Measurements from ENCODE around the gene IFITM5. TPM values are rescaled to one million over a fixed set of nuclear protein-coding genes. Genes with fewer than 3 reads are reported as not detected.

IFITM5 gene
- total RNA-seq, 2 experiments from 2014 or later, result not detected

GRCh38 chr11:299951-300735 lies 817 bp upstream of the IFITM5 start:
- Mint-ChIP-seq H3K27me3 (ENCODE audit: low read depth) (peaks cover 9% of the 10 kb centered on the region), H3K36me3 (ENCODE audit: low read depth) (peaks cover 21% of the 10 kb centered on the region), H3K27ac (peak overlapping the region; percentile 46), H3K4me1 (ENCODE audit: low read depth) (peaks cover 76% of the 10 kb centered on the region), H3K9me3 (ENCODE audit: insufficient read depth) (no peaks in the 10 kb centered on the region), H3K4me3 (no peak overlapping the region)
- DNase-seq (no peak), ATAC-seq (no peak)
- POLR2A ChIA-PET, result interaction anchor here (0.6 to 5.7 kb wide), 7 partner anchors 9 to 56 kb away, joined by 3 to 54 read pairs (median 7); partner anchors contain the start of gene PGGHG
- CTCF ChIA-PET, result interaction anchor here (1.3 to 3.2 kb wide), 2 partner anchors 50 to 149 kb away, joined by 3 to 17 read pairs; no protein-coding TSS in a partner anchor

GRCh38 chr11:298406-299065 lies 790 bp downstream of the IFITM5 start:
- peak overlapping the region; percentile 30 for H3K4me3 Mint-ChIP-seq
- H3K36me3 Mint-ChIP-seq (ENCODE audit: low read depth), result peaks cover 37% of the 10 kb centered on the region

GRCh38 chr11:297586-298405 lies 1.5 kb downstream of the IFITM5 start:
- peaks cover 83% of the 10 kb centered on the region for H3K4me1 Mint-ChIP-seq (ENCODE audit: low read depth)
- H3K36me3 Mint-ChIP-seq (ENCODE audit: low read depth), result peaks cover 43% of the 10 kb centered on the region
- ATAC-seq (peak; percentile 64), DNase-seq (peak; percentile 93)
- H3K4me3 Mint-ChIP-seq, result peak overlapping the region; percentile 30
- H3K27ac Mint-ChIP-seq, result peak overlapping the region; percentile 85
- no peaks in the 10 kb centered on the region for H3K9me3 Mint-ChIP-seq (ENCODE audit: insufficient read depth)
- H3K27me3 Mint-ChIP-seq (ENCODE audit: low read depth), result peaks cover 9% of the 10 kb centered on the region
- POLR2A ChIA-PET, result interaction anchor here (1.2 to 5.7 kb wide), 6 partner anchors 8 to 47 kb away, joined by 4 to 54 read pairs (median 8); partner anchors contain the start of genes IFITM2 and PGGHG
- CTCF ChIA-PET, result interaction anchor here (1.3 kb wide), 1 partner anchor 67 kb away, joined by 3 read pairs; no protein-coding TSS in a partner anchor

More at GRCh38 chr11:298406-299065, 790 bp downstream of the IFITM5 start:
- H3K27me3 Mint-ChIP-seq (ENCODE audit: low read depth), result peaks cover 9% of the 10 kb centered on the region
- H3K4me1 Mint-ChIP-seq (ENCODE audit: low read depth), result peaks cover 82% of the 10 kb centered on the region
- H3K27ac Mint-ChIP-seq, result peak overlapping the region; percentile 85
- CTCF ChIA-PET, result interaction anchor here (1.2 to 1.3 kb wide), 2 partner anchors 48 to 66 kb away, joined by 3 to 5 read pairs; no protein-coding TSS in a partner anchor
- no peaks in the 10 kb centered on the region for H3K9me3 Mint-ChIP-seq (ENCODE audit: insufficient read depth)
- peak; percentile 45 for DNase-seq
- POLR2A ChIA-PET, result interaction anchor here (0.7 to 5.7 kb wide), 8 partner anchors 9 to 48 kb away, joined by 3 to 54 read pairs (median 6); partner anchors contain the start of genes IFITM2 and PGGHG
- no peak for ATAC-seq

- Mint-ChIP-seq H3K4me3 (peak overlapping the region; percentile 30), H3K9me3 (ENCODE audit: insufficient read depth) (no peaks in the 10 kb centered on the region), H3K27ac (peak overlapping the region; percentile 85), H3K36me3 (ENCODE audit: low read depth) (peaks cover 45% of the 10 kb centered on the region), H3K27me3 (ENCODE audit: low read depth) (peaks cover 9% of the 10 kb centered on the region), H3K4me1 (ENCODE audit: low read depth) (peaks cover 81% of the 10 kb centered on the region)
- ChIA-PET POLR2A (interaction anchor here (1.2 to 5.7 kb wide), 4 partner anchors 8 to 19 kb away, joined by 6 to 54 read pairs (median 16); partner anchors contain the start of genes IFITM2 and PGGHG), CTCF (no interaction called here)
- ATAC-seq (peak; percentile 50), DNase-seq (no peak)
Measured at GRCh38 chr11:297051-297585, 2.2 kb downstream of the IFITM5 start.

DNA sequence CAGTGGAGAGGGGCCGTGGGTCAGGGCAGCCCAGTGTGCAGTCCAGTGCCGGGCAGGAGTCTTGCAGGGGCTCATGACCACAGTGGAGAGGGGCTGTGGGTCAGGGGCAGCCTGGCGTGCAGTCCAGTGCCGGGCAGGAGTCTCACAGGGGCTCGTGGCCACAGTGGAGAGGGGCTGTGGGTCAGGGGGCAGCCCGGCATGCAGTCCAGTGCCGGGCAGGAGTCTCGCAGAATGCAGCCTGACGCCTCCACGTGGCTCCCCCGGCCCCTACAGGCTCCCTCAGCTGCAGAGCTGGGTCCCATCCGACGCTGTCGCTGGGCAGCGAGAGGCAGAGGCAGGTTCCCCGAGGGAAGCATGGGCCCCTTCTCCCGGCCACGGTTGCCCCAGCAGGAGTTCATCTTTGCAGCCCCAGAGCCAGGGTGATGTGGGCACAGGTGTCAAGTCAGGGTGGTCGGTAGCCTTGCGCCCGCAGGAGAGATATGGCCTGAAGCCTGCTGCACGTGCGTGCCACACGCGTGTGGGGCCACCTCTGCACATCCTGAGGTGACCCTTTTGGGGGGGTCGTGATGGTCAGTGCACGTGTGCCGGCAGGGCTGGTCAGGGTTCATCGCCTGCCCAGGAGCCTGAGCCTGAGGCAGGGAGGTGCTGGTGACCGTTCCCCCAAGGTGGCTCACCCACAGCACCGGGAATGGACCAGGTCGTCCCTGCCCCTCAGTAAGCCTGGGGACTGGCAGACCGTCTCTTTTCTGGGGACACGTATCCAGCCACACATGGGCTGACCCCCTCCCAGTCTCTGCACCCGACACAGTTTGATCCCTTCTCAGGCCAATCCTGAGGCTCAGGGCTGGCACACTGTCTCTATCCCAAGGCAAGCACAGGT lies 2.9 kb downstream of the IFITM5 start:
- Mint-ChIP-seq H3K36me3 (ENCODE audit: low read depth) (peaks cover 49% of the 10 kb centered on the region), H3K27ac (peak overlapping the region; percentile 85), H3K4me3 (peak overlapping the region; percentile 65), H3K27me3 (ENCODE audit: low read depth) (peaks cover 8% of the 10 kb centered on the region), H3K9me3 (ENCODE audit: insufficient read depth) (no peaks in the 10 kb centered on the region), H3K4me1 (ENCODE audit: low read depth) (peaks cover 85% of the 10 kb centered on the region)
- ATAC-seq (no peak), DNase-seq (no peak)
- CTCF ChIA-PET, result no interaction called here
- POLR2A ChIA-PET, result interaction anchor here (1.3 to 10.0 kb wide), 3 partner anchors 12 to 20 kb away, joined by 3 to 97 read pairs (median 41); partner anchors contain the start of gene NLRP6

DNA sequence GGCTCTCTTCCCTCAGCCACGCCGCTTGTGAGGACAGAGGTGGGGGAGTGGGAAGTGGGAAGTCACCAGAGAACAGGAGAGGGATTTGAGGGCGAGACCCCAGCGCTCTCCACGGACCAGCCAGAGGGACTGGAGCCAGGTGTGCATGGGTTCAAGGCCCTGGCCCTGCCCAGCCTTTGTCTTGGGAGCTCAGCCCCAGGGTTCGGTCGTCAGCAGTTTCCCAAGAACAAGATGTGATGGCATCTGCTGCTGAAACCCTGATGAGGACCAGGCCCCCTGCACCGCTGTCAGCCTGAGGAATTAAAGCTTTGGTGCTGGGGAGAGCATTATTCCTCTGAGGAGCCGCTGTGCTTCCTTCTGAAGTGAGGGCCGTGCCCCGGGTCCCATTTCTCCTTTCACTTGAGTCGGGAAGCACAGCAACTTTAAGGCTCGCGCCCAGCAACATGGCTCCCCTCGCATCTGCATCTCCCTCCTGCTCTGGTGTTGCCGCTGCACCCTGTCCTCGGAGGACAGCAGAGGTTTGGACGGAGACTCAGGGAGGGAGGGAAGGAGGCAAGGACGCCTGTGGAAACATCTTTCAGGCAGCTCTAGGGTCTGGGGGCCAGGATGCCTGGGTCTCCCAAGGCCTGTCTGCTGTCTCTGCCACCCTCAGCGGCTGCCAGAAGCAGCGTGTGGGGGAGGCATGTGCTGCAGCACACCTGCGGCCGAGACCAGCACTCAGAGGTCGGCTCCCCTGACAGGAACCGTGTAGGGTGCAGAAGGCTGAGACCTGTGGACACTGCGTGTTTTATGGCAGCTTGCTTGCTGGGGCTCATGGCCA lies 3.8 kb downstream of the IFITM5 start:
- Mint-ChIP-seq H3K4me1 (ENCODE audit: low read depth) (peaks cover 86% of the 10 kb centered on the region), H3K9me3 (ENCODE audit: insufficient read depth) (no peaks in the 10 kb centered on the region), H3K4me3 (peak overlapping the region; percentile 65), H3K36me3 (ENCODE audit: low read depth) (peaks cover 57% of the 10 kb centered on the region), H3K27ac (peak overlapping the region; percentile 81), H3K27me3 (ENCODE audit: low read depth) (peaks cover 4% of the 10 kb centered on the region)
- DNase-seq (no peak), ATAC-seq (no peak)
- ChIA-PET CTCF (interaction anchor here (2.3 kb wide), 1 partner anchor 45 kb away, joined by 11 read pairs; no protein-coding TSS in a partner anchor), POLR2A (interaction anchor here (0.7 to 10.0 kb wide), 5 partner anchors 11 to 34 kb away, joined by 3 to 97 read pairs (median 3); partner anchors contain the start of gene NLRP6)

DNA sequence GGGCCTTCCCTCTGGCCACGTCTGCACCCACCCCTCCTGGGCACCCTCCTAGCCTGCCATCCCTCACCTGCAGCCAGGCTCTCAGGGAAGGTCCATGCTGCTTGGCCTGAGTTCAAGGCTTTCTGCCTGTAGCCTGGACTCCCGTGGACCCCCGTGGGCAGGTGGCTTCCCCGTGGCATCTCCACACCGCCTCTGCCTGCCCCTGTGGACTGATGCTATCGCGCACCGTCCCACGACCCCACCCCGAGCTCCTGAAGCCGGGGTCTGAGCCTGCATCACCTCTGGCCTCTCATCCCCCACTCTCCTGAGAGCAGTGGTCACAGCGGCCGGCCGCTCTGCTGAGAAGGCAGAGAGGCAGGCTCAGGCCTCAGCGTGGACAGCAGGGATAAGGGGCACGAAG lies 4.5 kb downstream of the IFITM5 start:
- Mint-ChIP-seq H3K9me3 (ENCODE audit: insufficient read depth) (no peaks in the 10 kb centered on the region), H3K36me3 (ENCODE audit: low read depth) (peaks cover 64% of the 10 kb centered on the region), H3K4me1 (ENCODE audit: low read depth) (peaks cover 83% of the 10 kb centered on the region), H3K27me3 (ENCODE audit: low read depth) (no peaks in the 10 kb centered on the region), H3K4me3 (peak overlapping the region; percentile 65), H3K27ac (peak overlapping the region; percentile 81)
- ChIA-PET POLR2A (interaction anchor here (0.7 to 10.0 kb wide), 4 partner anchors 14 to 35 kb away, joined by 3 to 97 read pairs (median 22); partner anchors contain the start of gene NLRP6), CTCF (interaction anchor here (0.9 to 2.3 kb wide), 3 partner anchors 11 to 154 kb away, joined by 3 to 11 read pairs (median 4); no protein-coding TSS in a partner anchor)
- ATAC-seq, result no peak
- no peak for DNase-seq

DNA sequence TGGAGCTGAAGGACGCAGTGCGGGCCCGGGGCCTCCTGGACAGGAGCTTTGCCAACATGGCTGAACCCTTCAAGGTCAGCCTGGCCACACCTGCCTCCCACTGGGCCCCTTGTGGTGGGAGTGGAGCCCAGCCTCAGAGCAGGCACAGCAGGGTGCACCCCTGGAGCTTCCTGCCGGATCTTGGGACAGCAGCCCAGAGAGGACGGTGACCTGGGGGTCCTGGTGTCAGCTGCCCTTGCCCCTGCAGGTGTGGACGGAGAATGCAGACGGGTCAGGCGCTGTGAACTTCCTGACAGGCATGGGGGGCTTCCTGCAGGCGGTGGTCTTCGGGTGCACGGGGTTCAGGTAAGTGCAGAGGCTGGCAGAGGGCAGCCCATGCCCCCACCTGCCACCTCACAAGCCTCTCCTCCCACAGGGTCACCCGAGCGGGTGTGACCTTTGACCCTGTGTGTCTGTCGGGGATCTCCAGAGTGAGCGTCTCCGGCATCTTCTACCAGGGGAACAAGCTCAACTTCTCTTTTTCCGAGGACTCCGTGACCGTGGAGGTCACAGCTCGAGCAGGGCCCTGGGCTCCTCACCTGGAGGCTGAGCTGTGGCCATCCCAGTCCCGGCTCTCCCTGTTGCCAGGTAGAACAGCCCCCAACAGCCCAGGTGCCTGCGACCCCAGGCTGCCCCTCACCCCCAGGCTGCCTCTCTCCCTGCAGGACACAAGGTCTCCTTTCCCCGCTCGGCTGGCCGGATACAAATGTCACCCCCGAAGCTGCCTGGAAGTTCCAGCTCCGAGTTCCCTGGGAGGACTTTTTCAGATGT lies 5.3 kb downstream of the IFITM5 start:
- ChIA-PET POLR2A (interaction anchor here (0.7 to 10.0 kb wide), 4 partner anchors 14 to 26 kb away, joined by 3 to 97 read pairs (median 22); partner anchors contain the start of gene NLRP6), CTCF (interaction anchor here (0.9 to 2.3 kb wide), 4 partner anchors 11 to 155 kb away, joined by 3 to 11 read pairs (median 4); no protein-coding TSS in a partner anchor)
- Mint-ChIP-seq H3K4me3 (peak overlapping the region; percentile 88), H3K9me3 (ENCODE audit: insufficient read depth) (no peaks in the 10 kb centered on the region), H3K36me3 (ENCODE audit: low read depth) (peaks cover 69% of the 10 kb centered on the region), H3K27me3 (ENCODE audit: low read depth) (no peaks in the 10 kb centered on the region), H3K27ac (peak overlapping the region; percentile 81), H3K4me1 (ENCODE audit: low read depth) (peaks cover 82% of the 10 kb centered on the region)
- DNase-seq (no peak), ATAC-seq (no peak)
